Stimulated activated CD4-positive, alpha-beta T cell treated with anti-CD3 and anti-CD28 coated beads, TNF-alpha, amount 100 ng/mL, for 1 hour (primary cell): ENCODE measurements around the gene SDK2.
"Not testable (repeated sequence)": the region's sequence is repeated elsewhere in the genome, so short reads cannot be mapped to it uniquely, and the experiment has no call there.

Experiments
- DNase-seq, 3 donors: peaks; one replicate each; pipeline ENCODE4 v3.0.0-alpha.2; 2020; ENCODE audit warnings: low read depth in 3 of 3, low spot score in 1 of 3

Gene SDK2

GRCh38 chr17:73463821-73464220, 180.4 kb downstream of the SDK2 start:
- DNase-seq = no peak

DNA sequence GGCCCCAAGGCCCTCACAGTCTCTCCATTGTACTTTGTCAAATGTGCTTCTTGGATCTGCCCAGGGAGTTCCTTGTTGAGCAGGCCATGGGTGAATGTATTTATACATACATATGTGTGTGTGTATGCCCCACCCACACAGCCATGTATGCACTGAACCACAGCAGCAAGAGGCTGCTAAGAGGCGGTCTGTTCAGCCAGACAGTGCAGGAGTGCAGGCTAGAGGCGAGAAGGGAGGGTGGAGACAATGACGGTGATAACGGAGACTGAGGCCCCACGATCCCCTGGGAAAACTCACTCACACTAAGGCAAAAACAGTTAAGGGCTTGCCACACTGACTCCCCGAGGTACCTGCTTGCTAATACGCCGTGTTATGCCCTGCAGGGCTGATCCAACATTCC, 181.4 kb downstream of the SDK2 start:
- DNase-seq = no peak

DNA sequence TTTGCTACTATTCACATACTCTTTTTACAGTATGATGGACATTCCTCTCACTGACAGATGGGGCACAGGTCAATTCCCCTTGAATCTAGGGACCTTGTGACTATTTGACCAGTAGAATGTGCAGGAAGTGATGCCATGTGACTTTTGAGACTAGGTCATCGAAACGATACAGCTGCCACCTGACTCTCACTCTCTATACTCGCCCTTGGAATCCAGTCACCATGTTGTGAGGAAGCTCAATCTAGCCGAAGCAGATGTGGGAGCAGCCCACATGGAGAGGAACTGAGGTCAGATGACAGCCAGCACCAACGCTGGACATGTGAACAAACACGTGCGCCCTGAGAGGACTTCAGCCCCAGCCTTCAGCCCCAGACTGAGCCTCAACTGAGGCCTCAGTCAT, 184.3 kb downstream of the SDK2 start:
- no peak for DNase-seq

- DNase-seq = no peak
These were observed 188.5 kb downstream of the SDK2 start for GRCh38 chr17:73455767-73456166.

- no peak for DNase-seq
These were observed 189.1 kb downstream of the SDK2 start for GRCh38 chr17:73455050-73455687.

DNA sequence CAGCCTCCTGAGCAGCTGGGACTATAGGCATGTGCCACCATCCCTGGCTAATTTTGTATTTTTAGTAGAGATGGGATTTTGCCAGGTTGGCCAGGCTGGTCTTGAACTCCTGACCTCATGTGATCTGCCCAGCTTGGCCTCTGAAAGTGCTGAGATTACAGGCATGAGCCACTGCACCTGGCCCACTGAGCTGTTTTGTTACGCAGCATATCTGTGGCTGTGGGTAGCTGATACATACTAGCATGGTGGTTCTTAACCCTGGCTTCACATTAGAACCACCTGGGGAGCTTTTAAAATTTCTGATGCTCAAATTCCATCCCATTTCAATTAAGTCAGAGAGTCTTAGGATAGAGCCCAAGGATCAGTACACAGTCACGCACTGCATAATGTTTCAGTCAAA, 190.8 kb downstream of the SDK2 start:
- not testable (repeated sequence) for DNase-seq

DNA sequence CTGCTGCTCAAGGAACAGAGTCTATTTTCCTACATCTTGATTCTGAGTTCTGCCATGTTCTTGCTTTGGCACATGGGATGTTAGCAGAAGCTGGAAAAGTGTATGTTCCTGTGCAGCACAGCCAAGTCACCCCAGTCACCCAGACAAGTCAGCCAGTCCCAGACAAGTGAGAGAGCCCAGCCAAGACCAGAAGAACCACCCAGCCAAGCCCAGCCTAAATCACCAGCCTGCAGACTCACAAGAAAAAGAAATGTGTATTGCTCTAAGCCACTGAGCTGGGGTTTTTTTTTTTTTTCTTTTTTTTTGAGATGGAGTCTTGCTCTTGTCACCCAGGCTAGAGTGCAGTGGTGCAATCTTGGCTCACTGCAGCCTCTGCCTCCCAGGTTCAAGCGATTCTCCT, 191.2 kb downstream of the SDK2 start:
- DNase-seq = no peak

- DNase-seq = no peak
These were observed 192.2 kb downstream of the SDK2 start for GRCh38 chr17:73452009-73452408.

DNA sequence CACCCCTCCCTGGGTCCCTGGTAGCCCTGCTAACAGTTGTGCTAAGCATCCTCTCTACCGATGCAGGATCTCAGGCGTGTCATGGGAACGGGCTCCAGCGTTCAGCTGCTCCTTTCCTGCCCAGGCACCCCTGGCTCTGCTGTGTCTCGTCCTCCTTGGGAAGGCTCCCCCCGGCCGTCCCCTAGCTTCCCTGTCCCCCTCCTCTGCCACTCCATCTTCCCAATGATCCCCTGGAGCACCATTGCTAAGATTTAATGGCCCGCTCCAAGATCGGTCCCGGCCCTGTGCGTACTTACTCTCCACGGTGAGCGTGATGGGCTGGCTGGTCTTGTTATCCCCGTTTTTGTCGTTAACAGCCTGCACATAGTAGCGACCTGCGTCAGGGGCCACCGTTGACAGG, 196.9 kb downstream of the SDK2 start:
- DNase-seq = no peak

DNA sequence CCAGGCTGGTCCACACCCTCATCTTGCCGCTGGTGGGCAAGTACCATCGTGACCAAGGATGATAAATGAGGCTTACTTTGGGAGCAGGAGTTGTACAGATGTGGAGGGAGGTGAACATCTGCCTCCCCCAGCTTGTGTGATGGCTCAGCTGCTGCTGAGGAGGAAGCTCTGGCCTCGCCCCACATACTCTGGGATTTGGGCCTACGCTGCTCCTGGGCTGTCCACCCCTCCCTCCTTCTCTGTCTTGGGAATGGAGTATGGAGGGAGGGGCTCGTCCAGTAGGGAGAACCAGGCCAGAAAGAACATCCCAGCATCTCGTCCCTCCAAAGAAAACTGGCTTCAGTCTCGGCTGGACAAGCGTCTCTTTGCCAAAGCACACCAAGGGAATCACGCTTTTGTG, 197.6 kb downstream of the SDK2 start:
- no peak for DNase-seq

DNA sequence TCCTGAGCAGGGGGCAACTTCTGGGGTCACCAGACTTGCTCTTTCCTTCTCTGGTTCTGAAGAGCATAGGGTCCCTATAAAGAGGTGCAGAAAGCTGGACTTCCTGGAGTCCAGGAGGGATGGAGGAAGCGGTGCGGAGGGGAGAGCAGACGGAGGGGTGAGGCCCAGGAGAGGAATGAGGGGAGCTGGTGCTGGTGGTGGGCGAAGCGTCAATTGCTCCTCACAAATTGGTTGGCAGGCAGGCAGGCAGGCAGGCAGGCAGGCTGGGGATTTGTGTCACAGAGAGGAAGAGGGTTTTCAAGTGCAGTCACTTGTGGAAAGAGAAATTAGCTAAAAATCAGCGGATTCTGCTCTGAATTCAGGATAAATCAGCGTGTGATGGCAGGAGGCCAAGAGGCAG, 198.8 kb downstream of the SDK2 start:
- DNase-seq = no peak

DNA sequence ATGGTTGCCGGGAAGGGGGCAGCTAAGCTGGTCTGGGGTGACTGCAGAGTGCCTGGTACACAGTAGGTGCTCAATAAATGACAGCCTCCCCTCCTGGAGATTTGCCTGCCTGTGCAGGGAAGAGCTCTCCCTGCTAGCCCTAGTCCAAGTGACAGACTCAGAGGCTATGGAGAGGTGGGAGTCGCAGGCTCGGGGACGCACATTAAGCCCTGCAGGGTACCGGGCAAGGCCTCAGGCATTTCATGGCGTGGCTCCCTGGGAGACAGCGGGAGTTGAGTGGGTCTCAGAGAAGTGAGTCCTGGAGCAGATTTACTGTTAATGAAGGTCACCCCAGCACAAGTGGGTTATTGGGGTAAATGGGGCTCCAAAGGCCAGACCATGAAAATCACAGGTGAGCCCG, 200.2 kb downstream of the SDK2 start:
- no peak for DNase-seq

DNA sequence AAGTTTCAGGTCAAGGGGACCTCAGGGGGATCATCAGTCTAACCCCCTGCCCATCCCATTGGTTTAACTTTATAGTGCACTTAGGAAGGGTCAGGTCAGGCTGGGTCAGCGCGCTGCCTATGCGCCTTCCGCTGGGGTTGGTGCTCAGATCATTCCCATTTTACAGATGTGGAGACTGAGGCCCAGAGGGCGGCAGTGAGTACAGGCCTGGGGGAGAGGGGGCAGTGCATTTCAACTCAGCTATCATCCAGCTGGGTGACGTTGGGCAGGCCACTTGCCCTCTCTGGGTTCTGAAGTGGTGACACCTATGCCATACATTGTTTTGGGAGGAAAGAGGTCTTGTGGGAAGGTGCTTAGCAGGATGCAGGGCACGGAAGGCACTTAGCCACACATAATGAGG, 204.6 kb downstream of the SDK2 start:
- no peak for DNase-seq

- DNase-seq = no peak
These were observed 206.4 kb downstream of the SDK2 start for GRCh38 chr17:73437826-73438225.

DNA sequence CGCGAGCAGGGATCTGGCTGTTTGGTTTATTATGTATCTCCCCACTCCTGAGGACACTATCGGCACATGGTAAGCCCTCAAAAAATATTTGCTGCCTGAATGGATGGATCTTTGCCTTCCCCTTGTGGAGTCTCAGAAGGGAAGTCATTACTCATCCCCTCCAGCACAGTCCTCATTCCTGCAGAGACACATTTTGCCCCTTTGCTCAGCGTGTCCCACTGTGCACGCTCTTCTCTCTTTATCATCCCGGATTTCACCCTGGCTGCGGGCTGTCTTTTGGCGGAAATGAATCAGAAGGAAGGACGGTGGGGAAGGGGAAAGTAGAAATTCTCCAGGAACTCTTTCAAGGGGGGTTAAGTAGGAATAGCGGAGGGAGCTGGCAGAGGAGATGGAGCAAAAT, 207.3 kb downstream of the SDK2 start:
- DNase-seq = no peak

DNA sequence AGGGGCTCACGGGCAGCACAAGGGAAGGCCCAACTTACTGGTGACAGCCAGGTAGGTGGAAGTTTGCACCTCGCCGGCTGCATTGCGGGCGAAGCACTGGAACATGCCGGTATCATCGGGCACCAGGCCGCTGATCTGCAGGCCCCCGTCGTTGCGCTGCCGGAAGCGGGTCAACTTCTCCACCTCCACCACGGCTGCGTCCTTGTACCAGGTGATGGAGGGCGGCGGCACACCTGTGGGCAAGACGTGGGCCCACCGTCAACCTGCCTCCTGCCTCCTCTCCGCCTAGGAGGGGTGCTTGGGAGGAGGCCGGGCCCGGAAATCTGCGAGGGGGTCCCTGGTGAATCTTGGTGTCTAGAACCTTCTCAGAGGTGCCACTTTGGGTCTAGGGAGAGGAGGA, 208.8 kb downstream of the SDK2 start:
- DNase-seq = no peak

DNA sequence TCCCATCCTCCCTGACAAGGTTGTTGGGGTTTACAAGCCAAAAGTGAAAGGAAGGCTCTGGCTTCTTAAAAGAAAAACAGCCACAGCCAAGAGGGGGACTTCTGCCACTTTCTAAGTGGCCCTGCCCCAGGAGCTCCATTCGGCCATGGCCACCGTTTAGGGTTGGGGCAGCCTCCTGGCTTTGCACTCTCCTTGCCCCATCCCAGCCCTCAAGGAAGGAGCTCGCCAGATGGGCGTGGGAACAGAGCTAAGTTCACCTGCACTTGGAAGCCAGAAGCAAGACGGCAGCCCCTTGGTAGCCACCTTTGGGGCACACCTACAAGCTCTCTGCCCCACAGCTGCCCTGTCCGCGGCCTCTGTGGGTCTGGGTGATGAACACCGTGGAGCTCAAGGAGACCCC, 210.1 kb downstream of the SDK2 start:
- no peak for DNase-seq

DNA sequence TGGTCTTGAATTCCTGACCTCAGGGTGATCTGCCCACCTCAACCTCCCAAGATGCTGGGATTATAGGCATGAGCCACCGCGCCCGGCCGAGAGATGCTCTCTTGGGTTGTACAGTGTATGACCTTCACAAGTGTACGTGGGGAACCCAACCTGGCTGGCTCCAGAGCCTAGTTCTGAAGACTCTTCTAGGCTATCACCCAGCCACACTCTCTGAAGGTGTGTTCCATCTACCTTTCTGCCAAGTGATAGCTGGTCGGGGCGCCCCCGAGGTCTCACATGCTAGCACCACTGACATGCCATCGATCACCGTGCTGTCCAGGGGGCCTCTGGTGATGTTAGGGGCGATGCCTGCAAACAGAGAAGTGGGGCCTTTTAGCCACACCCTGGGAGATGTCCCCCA, 210.7 kb downstream of the SDK2 start:
- no peak for DNase-seq

GRCh38 chr17:73432624-73433190, 211.5 kb downstream of the SDK2 start:
- DNase-seq = no peak

- no peak for DNase-seq
These were observed 212.6 kb downstream of the SDK2 start for GRCh38 chr17:73431401-73432205.

- no peak for DNase-seq
These were observed 213.4 kb downstream of the SDK2 start for GRCh38 chr17:73430848-73431247.

DNA sequence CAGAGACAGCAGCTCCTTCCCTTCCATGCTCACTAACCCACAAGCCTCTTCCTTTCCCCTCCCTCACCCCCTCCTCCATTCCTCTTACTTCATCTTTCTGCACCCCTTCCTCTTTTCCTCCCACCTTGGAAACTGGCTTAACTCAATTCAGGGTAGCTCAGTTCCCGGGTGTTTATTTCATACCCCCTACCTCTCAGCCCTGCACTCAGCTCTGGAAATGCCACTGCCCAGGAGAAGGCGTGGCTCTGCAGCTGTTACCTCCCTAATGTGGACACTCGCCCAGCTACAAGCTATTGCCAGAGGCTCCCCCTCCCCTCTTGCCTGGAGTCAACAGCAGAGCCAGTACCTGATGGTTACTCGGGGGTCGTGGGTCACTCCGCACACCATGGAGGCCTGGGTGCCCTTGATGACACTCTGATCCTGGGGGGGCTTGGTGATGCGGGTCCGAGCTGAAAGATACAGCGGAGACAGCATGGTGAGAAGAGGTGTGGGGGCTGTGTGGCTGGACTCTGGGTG, 214.0 kb downstream of the SDK2 start:
- DNase-seq = no peak
